ENCODE measurements around the gene ETV3. TPM values are rescaled to one million over a fixed set of nuclear protein-coding genes. Genes with fewer than 3 reads are reported as not detected.

The ETV3 gene
- total RNA-seq, 1 experiment from 2014 or later: 12.0 TPM

- DNase-seq (ENCODE audit: low read depth): no peak
These were observed 1.9 kb upstream of the ETV3 start for GRCh38 chr1:157140063-157140588.

DNA sequence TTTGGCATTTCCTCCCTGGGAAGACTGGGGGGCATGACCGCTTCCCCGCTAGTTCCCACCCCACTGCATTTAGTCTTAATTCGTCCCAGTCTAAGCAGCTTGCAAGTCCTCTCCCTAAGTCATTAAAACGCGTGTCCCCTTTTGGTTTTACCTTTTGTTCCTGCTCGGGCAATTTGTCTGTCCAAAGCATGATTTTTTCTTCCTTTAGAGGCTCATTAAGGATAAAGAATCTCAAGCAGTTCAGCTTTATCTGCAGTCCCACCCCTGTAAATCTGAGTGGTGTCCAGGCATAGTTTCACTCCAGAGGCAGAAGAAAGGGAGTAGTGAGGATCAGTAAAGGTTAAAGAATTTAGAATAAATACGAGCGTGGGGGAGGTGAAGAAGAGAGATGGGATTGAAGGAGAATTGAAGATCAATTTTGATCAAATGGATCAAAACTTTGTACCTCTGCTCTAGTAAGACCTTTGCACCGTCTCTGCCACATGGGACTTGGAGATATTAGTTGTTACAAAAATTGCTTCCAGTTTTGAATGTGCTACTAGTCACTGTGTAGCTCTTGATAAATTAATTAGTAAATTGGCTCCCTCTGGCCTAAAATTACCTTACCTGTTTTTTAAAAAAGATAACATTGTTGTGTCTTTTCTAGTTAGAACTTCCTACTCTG lies 989 bp upstream of the ETV3 start:
- DNase-seq (ENCODE audit: low read depth): no peak

DNA sequence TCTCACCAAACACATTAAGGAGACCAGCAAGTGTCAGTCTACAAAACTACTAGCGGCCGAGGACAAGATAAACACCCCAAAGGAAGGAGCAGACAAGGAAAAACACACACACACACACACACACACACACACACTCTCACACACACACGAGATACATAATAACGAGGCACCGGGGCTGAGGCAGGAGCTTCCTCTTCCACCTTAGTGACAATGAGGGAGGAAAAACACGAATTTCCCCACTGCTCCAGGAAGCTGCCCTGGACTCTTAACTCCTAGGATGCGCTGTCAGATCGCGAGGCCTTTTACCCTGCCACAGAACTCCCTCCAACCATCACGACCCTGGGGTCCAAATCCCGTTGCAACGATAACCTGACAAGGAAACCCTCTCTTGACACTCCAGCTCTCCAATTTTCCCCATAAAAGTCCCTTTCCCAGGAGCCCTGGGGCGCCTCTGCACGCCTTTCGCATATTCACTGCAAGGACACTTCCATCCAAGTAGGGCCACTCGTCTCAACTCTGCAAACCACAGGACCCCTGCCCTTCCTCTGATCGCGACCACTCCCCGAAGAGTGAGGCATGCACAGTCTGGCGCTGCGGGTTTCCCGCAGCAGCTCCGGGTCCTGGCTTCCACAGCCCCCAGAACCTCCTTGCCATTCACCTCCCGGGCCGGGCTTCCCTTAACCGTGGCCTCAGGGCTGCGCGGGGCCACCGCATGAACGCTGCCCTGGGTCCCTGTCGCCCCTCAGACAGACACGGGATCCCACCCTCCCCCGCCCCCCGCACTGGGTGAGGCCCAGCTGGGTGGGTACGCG lies 581 bp downstream of the ETV3 start:
- DNase-seq (ENCODE audit: low read depth): peak; percentile 33

DNA sequence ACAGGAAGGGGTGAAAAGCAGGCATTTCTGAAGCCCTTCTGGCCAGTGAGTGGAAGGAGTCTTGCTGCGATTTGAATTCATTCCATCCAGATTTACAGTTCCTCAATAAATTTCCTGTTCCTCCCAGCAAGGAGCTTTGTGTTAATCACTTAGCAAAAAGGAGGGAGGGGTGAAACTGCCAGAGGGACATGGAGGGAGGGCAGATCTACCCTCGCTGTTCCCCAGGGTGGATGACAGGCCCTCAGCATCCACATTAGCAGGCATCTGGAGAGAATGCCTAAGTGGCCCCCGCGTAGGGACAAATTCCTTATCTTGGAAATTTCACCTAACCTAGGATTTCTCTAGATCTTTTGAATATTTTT lies 1.2 kb downstream of the ETV3 start:
- peak; percentile 24 for DNase-seq (ENCODE audit: low read depth)

DNA sequence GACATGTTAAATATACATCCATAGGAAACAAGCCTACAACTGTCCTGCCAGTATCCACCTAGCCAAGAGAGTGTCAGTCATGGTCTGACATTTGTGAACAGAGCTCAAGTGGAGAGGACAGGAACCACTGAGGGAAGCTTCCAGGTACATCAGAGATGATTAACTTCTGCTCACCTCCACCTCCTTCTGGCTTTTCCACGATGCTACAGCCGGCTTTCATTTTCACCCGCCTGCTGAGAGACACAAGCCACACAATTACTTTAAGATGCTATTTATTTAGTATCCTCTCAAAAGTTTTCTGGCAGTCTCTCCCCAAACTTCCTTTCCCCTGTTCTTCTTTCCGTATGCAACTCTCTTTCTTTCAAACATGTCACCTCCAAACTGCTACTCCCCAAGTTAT lies 2.1 kb downstream of the ETV3 start:
- no peak for DNase-seq (ENCODE audit: low read depth)

GRCh38 chr1:157135646-157136045 lies 2.5 kb downstream of the ETV3 start:
- no peak for DNase-seq (ENCODE audit: low read depth)

DNA sequence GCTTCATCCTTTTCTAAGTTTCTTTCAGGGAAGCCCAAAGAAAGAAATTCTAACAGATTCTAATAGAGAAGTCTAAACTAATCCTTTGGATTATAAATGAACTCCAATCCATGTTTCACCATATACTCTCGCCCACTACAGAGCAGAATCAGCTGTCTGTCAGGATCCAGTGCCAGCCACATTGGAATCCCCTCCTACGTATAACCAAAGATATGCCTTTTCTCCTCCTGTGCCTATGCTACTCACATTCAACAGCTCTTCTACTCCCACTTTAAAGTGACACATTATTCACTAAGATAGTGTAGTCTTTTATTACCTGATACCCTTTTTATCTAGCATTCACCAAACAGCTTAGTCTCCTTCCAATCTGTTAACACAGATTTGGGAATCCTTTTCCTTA lies 3.1 kb downstream of the ETV3 start:
- DNase-seq (ENCODE audit: low read depth): no peak

GRCh38 chr1:157134442-157134841 lies 3.8 kb downstream of the ETV3 start:
- no peak for DNase-seq (ENCODE audit: low read depth)

GRCh38 chr1:157133426-157133825 lies 4.8 kb downstream of the ETV3 start:
- DNase-seq (ENCODE audit: low read depth): no peak

DNA sequence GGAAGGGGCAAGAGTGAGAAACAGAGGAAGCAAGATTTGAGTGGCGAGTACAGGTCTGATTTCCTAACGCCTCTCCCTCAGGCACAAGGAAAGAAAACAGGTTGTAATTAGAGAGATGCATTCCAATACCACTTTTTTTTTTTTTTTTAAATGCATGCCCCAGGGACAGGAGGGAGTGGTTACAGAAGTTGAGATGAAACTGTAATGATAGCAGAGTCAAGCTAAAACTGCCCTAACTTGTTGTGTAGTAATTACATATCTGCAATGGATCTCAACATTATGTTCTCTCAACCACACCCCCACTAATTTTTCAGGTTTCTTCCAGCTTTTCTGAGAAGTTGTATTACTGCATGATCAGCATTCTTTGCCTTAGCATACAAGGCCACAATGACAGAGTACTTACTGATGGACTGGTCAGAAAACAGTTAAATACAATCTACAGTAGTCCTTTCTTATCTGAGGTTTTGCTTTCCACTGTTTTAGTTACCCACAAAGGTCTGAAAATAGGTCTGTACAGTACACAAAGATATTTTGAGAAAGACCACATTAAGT lies 5.5 kb downstream of the ETV3 start:
- DNase-seq (ENCODE audit: low read depth): no peak

- no peak for DNase-seq (ENCODE audit: low read depth)
These were observed 6.1 kb downstream of the ETV3 start for GRCh38 chr1:157132111-157132510.

DNA sequence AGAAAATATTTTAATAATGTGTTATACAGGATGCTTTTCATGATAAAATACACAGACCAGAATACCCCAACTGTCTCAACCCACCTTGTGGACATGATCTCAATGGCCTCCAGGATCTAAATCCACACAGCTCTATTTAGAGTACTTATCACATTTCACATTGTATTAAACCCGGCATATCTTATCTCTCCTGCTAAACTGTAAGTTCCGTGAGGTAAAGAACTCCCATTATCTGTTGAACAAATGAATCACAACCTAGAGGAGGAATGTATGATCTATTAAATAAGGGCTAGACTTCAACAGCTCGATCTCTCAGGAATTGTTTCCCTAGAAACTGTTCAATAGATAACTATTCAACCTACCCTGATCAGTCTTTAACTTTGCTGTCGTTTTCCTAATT lies 6.9 kb downstream of the ETV3 start:
- DNase-seq (ENCODE audit: low read depth): no peak

GRCh38 chr1:157124855-157125254 lies 13.3 kb downstream of the ETV3 start:
- no peak for DNase-seq (ENCODE audit: low read depth)

GRCh38 chr1:157119448-157119847 lies 18.7 kb downstream of the ETV3 start:
- DNase-seq (ENCODE audit: low read depth): no peak

GRCh38 chr1:157119008-157119407 lies 19.2 kb downstream of the ETV3 start:
- no peak for DNase-seq (ENCODE audit: low read depth)

DNA sequence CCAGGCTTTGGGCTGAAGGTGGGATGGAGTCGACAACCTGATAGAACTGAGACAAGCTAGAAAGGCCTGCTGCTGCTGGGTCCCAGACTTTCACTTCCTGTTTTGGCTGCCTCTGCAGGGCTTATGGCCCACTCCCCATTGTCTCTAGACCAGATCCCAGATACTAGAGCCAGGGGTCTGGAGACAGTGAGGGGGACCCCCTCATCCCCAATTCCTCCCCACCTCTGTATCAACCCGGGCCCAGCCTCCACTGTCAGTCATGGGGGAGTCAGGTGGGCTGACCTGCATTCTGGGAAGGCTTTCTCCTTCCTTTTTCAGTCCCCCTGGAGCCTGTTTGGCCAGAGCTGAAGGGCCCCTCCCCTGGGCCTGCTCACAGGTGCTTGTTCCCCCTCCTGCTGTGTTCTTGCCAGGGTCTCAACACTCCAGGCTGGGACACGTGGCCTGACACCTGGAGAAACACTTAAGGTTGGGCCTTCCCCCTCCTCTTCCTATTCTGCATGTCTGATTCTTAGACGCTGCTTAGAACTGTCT lies 20.6 kb downstream of the ETV3 start:
- no peak for DNase-seq (ENCODE audit: low read depth)

DNA sequence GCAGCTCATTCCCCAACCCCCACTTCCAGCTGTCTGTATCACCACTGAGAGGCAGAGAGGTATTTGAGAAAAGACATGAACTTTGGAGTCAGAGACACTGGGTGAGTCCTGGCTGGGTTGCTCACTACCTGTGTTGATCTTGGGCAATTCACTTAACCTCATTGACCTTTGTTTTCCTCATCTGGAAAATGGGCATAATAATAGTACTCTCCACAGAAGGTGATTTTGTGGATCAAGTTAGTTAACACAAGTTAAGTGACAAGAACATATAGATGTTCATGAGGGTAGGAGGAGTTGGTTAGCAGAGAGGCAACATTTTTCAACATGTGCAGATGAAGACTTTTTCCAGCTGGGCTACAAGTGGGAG lies 21.5 kb downstream of the ETV3 start:
- DNase-seq (ENCODE audit: low read depth): no peak

DNA sequence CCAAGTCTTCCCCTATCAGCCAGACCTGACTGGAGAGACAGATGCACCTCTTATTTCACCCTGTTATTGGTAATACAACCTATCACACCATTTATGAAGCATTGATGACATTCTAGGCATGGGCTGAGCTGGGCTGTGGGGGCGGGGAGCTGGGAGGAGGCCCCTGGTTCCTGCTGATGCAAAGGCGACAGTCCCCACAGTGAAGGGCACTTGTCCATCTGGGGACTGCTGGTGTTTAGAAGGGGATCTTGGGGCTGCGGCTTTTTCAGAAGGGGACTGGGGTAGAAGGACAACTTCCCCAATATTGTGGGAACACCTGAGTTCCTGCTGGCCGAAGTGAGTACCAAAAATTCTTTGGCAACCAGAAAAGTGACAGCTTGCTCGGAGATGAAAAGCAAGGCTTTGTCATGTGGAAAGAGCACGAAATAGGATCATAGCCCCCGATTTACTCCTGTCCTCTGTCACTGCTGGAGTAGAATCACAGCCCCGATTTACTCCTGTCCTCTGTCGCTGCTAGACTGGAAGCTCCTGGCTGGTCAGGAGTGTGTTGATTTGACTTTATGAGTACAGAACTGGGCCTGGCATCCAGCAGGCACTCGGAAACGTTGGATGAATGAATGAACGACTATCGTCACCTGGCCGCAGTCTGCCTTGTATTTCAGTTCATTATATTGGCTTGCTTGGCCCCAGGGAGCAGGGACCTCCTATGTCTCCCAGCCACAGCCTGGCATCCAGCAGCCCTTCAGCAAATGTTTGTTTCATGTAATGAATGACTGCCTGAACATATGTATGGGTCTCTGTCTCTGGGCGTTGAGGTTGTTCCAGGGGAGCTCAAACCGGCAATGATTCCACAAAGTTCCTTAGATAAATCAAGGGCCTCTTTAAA lies 22.1 kb downstream of the ETV3 start:
- no peak for DNase-seq (ENCODE audit: low read depth)

- DNase-seq (ENCODE audit: low read depth): no peak
These were observed 22.8 kb downstream of the ETV3 start for GRCh38 chr1:157115429-157115838.

- DNase-seq (ENCODE audit: low read depth): no peak
These were observed 23.7 kb downstream of the ETV3 start for GRCh38 chr1:157114183-157115121.

Measured in HT1080 (cell line).